Uterus (tissue), 4 donors: ENCODE results near the gene STC2. TPM values are rescaled to one million over a fixed set of nuclear protein-coding genes. Genes with fewer than 3 reads are reported as not detected.

Experiments
- DNase-seq, 2 donors: peaks; one replicate each; pipeline ENCODE4 v3.0.0-alpha.2; 2019 to 2020
- H3K27ac ChIP-seq, 2 donors: fragments of 200-600 bp; sonication (generic); 1 replicate in 1 of 2; 2 replicates in 1 of 2; pipeline ENCODE4 v1.5.1; 2016 to 2018
- H3K27me3 ChIP-seq, 2 donors: fragments of 200-600 bp; sonication (generic); one replicate each; pipeline ENCODE4 v1.5.1; 2018 to 2019; ENCODE audit warnings: control low read depth in 1 of 2
- H3K36me3 ChIP-seq, 2 donors: fragments of 200-600 bp; sonication (generic); one replicate each; pipeline ENCODE4 v1.5.1; 2019; ENCODE audit warnings: control low read depth in 1 of 2
- H3K4me1 ChIP-seq, 2 donors: fragments of 200-600 bp; sonication (generic); one replicate each; pipeline ENCODE4 v1.5.1; 2018 to 2019; ENCODE audit warnings: control low read depth in 1 of 2
- H3K4me3 ChIP-seq, 2 donors: fragments of 200-600 bp; sonication (generic); 1 replicate in 1 of 2; 2 replicates in 1 of 2; pipeline ENCODE4 v1.5.1; 2018 to 2019; ENCODE audit warnings: mild to moderate bottlenecking in 1 of 2
- H3K9me3 ChIP-seq, 2 donors: fragments of 200-600 bp; sonication (generic); one replicate each; pipeline ENCODE4 v1.5.1; 2019; ENCODE audit warnings: control low read depth in 1 of 2
- CTCF ChIP-seq, 4 experiments: fragments of 200-600 bp in 2 of 4; fragments of 450-650 bp in 2 of 4; sonication (generic) in 2 of 4; IDR thresholded peaks; one replicate each; pipeline ENCODE4 v1.5.1; 2016 to 2019; ENCODE audit warnings: antibody characterized with exemption in 4 of 4, mild to moderate bottlenecking in 2 of 4, moderate library complexity in 1 of 4
- POLR2A ChIP-seq, 2 donors: fragments of 450-650 bp; IDR thresholded peaks; one replicate each; pipeline ENCODE4 v1.6.1; 2016; ENCODE audit warnings: antibody characterized with exemption in 2 of 2, mild to moderate bottlenecking in 1 of 2, moderate library complexity in 1 of 2
- intact Hi-C: fragments of 100-400 bp; cut with DNase I; formaldehyde crosslinking; loops from one replicate; pipeline ENCODE4 v1.15.1; 2023; ENCODE audit warnings: low total_unique reads
- total RNA-seq, 4 donors: library from RNA; depleted of rRNA in 3 of 4; stranded (reverse); fragments of >200 nt in 3 of 4; gene quantifications; one replicate each; pipeline versions ENCODE4 v1.1.0 to v1.2.4, GENCODE V29; 2014 to 2023
- donor health status: DM: yes; HTN: yes; CAD: no.

Gene STC2
- total RNA-seq, 4 donors from 2014 or later: 0.26 to 3.4 (median 1.5) TPM; not detected in 1

GRCh38 chr5:173340451-173340850, 12.2 kb upstream of the STC2 start:
- DNase-seq: no peak
- Histone ChIP-seq H3K4me1 (no peaks in the 10 kb centered on the region), H3K27me3 (no peaks in the 10 kb centered on the region), H3K9me3 (no peaks in the 10 kb centered on the region), H3K27ac (no peak overlapping the region), H3K4me3 (no peak overlapping the region), H3K36me3 (no peaks in the 10 kb centered on the region)
- TF ChIP-seq CTCF (IDR thresholded peaks at IDR 0.05) (no peak), POLR2A (IDR thresholded peaks at IDR 0.05) (no peak)
- intact Hi-C loops: no loop called here

- no peak for TF ChIP-seq CTCF (IDR thresholded peaks at IDR 0.05)
- no peak for TF ChIP-seq POLR2A (IDR thresholded peaks at IDR 0.05)
- Histone ChIP-seq H3K27me3 (no peaks in the 10 kb centered on the region), H3K4me1 (no peaks in the 10 kb centered on the region), H3K9me3 (no peaks in the 10 kb centered on the region), H3K27ac (no peak overlapping the region), H3K4me3 (no peak overlapping the region), H3K36me3 (no peaks in the 10 kb centered on the region)
- intact Hi-C loops: no loop called here
- DNase-seq: no peak
These were observed 11.1 kb upstream of the STC2 start for GRCh38 chr5:173339286-173339685.

GRCh38 chr5:173338380-173339015, 10.3 kb upstream of the STC2 start:
- TF ChIP-seq POLR2A (IDR thresholded peaks at IDR 0.05) (no peak), CTCF (IDR thresholded peaks at IDR 0.05) (no peak)
- H3K27me3 ChIP-seq: no peaks in the 10 kb centered on the region
- H3K4me1 ChIP-seq: no peaks in the 10 kb centered on the region
- no peaks in the 10 kb centered on the region for H3K36me3 ChIP-seq
- H3K9me3 ChIP-seq: no peaks in the 10 kb centered on the region
- H3K27ac ChIP-seq: no peak overlapping the region
- H3K4me3 ChIP-seq: no peak overlapping the region
- intact Hi-C loops: no loop called here
- DNase-seq: no peak

GRCh38 chr5:173334808-173335207, 6.6 kb upstream of the STC2 start:
- H3K4me1 ChIP-seq: no peaks in the 10 kb centered on the region
- H3K36me3 ChIP-seq: no peaks in the 10 kb centered on the region
- H3K4me3 ChIP-seq: no peak overlapping the region
- H3K27me3 ChIP-seq: peaks cover 0 to 5% of the 10 kb centered on the region in 2 donors
- no peak for DNase-seq
- no peak for TF ChIP-seq CTCF (IDR thresholded peaks at IDR 0.05)
- no peak for TF ChIP-seq POLR2A (IDR thresholded peaks at IDR 0.05)
- no peak overlapping the region for H3K27ac ChIP-seq
- H3K9me3 ChIP-seq: no peaks in the 10 kb centered on the region
- intact Hi-C loops: no loop called here

- TF ChIP-seq POLR2A (IDR thresholded peaks at IDR 0.05) (no peak), CTCF (IDR thresholded peaks at IDR 0.05) (no peak)
- Histone ChIP-seq H3K27ac (no peak overlapping the region), H3K4me1 (peaks cover 0 to 5% of the 10 kb centered on the region in 2 donors), H3K27me3 (peaks cover 0 to 7% of the 10 kb centered on the region in 2 donors), H3K9me3 (no peaks in the 10 kb centered on the region), H3K4me3 (no peak overlapping the region), H3K36me3 (no peaks in the 10 kb centered on the region)
- intact Hi-C loops: no loop called here
- no peak for DNase-seq
These were observed 5.9 kb upstream of the STC2 start for GRCh38 chr5:173333925-173334661.
